GM12875 (cell line): ENCODE measurements around the gene ZWILCH.

Experiments
- H3K4me3 ChIP-seq: one replicate; pipeline ENCODE4 v1.5.1; 2011; ENCODE audit warnings: low read depth, low read length, control low read depth
- CTCF ChIP-seq: IDR thresholded peaks from 2 replicates; pipeline ENCODE4 v1.5.1; 2011; ENCODE audit warnings: low read depth, mild to moderate bottlenecking, control low read depth, inconsistent platforms, low read length, moderate library complexity, borderline replicate concordance; ENCODE audit not compliant: insufficient read depth

Gene ZWILCH

GRCh38 chr15:66524838-66525237 lies 19.7 kb downstream of the ZWILCH start:
- TF ChIP-seq CTCF, result no peak
- no peak overlapping the region for H3K4me3 ChIP-seq

GRCh38 chr15:66535056-66535455 lies 29.9 kb downstream of the ZWILCH start:
- H3K4me3 ChIP-seq, result no peak overlapping the region
- TF ChIP-seq CTCF, result no peak

- no peak for TF ChIP-seq CTCF
- H3K4me3 ChIP-seq, result no peak overlapping the region
Measured at GRCh38 chr15:66542896-66543295, 37.8 kb downstream of the ZWILCH start.

GRCh38 chr15:66545255-66545654 lies 40.1 kb downstream of the ZWILCH start:
- no peak overlapping the region for H3K4me3 ChIP-seq
- TF ChIP-seq CTCF, result no peak

GRCh38 chr15:66555685-66556084 lies 50.6 kb downstream of the ZWILCH start:
- no peak for TF ChIP-seq CTCF
- H3K4me3 ChIP-seq, result no peak overlapping the region

GRCh38 chr15:66558271-66558670 lies 53.1 kb downstream of the ZWILCH start:
- no peak overlapping the region for H3K4me3 ChIP-seq
- no peak for TF ChIP-seq CTCF

GRCh38 chr15:66560856-66561525 lies 55.9 kb downstream of the ZWILCH start:
- TF ChIP-seq CTCF, result no peak
- no peak overlapping the region for H3K4me3 ChIP-seq
